Activated T-helper 2 cell treated with anti-CD3 and anti-CD28 coated beads, Interferon-gamma antibody, Interleukin-2, Interleukin-4, amounts not matched to agents 10 μg/mL and 5 μg/mL and 100 μg/mL, durations not matched to agents 14 hours and 24 hours and 36 hours (primary cell): ENCODE results near the gene ZNF732. TPM values are rescaled to one million over a fixed set of nuclear protein-coding genes. Genes with fewer than 3 reads are reported as not detected.

ENCODE experiments used
- DNase-seq: peaks from one replicate; pipeline ENCODE4 v3.0.0; 2021; ENCODE audit warnings: low spot score
- H3K27ac Mint-ChIP-seq: one replicate; pipeline ENCODE4 v1.8.0; 2021; ENCODE audit warnings: mixed read lengths
- H3K27me3 Mint-ChIP-seq: one replicate; pipeline ENCODE4 v1.8.0; 2021; ENCODE audit warnings: low read depth, mixed read lengths
- H3K36me3 Mint-ChIP-seq: one replicate; pipeline ENCODE4 v1.8.0; 2021; ENCODE audit warnings: low read depth, mixed read lengths
- H3K4me1 Mint-ChIP-seq: one replicate; pipeline ENCODE4 v1.8.0; 2021; ENCODE audit warnings: low read depth, mixed read lengths
- H3K4me3 Mint-ChIP-seq: one replicate; pipeline ENCODE4 v1.8.0; 2021; ENCODE audit warnings: low read depth, mild to moderate bottlenecking, moderate library complexity, mixed read lengths
- H3K9me3 Mint-ChIP-seq: one replicate; pipeline ENCODE4 v1.8.0; 2021; ENCODE audit warnings: mixed read lengths
- intact Hi-C: fragments of 100-400 bp; cut with micrococcal nuclease; formaldehyde crosslinking; loops from one replicate; pipeline ENCODE4 v1.15.1; 2023
- total RNA-seq: library from RNA; stranded (reverse); gene quantifications from 2 replicates; pipeline ENCODE4 v1.2.3, GENCODE V29; 2022

Gene ZNF732
- not detected in 2 replicates for total RNA-seq

DNA sequence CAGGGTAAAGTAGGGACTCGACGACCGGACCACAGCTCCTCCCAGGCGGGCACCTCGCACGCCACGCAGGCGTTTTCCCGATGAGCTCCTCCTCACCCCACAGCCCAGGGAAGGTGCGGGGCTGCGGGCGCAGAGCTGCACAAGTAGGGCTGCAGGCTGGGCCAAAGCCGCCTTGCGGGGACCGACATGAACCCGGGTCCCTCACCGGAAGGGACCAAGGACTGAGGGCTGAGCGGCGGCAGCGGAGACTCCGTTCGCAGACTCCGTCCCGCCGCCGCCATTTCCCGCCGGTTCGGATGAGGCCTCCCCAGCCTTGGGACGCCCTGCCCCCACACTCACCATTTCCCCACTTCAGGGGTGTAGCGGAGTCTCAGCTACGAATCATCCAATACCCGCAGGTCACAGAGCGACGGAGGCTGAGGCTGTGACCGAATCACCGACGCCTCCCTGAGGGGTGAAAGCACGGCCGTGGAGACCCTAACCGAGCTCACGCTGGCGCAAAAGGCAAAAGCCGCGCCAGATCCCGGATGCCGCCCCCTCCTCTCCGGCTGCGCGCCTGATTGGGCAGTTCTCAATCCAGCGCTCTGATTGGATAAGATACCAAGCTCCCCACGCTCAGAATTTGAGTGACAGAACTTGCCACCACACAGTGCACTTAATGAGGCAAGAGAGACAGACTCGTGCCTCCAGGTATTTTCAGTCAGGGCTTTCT lies at the start of gene ZNF732:
Gene ZNF732, minus strand, starts transcription at position 506 of the 712 bp plus-strand sequence. Its CDS starts 164 bp downstream, at position 342.
- Mint-ChIP-seq H3K4me3 (no peak within 1 kb of the TSS), H3K27ac (no peak within 1 kb of the TSS), H3K9me3 (peaks cover 50% of the 10 kb centered on the region), H3K36me3 (no peaks in the 10 kb centered on the region), H3K4me1 (no peaks in the 10 kb centered on the region), H3K27me3 (no peaks in the 10 kb centered on the region)
- DNase-seq: no peak
- intact Hi-C loops: no loop called here

DNA sequence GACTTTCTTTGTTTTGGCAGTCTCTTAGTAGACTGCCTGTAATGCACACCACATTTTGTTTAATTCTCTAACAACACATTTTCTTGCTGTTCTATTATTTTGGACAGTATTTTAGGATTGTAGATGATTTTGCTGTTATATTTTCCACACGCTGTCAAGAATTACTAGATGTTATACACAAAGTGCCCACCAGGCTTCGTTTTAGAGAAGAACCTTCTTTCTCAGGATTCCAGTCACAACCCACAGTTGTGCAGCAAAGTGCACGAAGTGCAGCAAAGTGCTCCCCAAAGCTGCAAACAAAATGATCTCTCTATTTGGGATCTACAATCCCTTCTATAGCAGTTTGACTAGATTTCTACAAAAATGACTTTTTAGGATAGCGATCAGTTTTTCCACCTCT lies 34.7 kb upstream of the ZNF732 start:
- Mint-ChIP-seq H3K9me3 (peaks cover 57% of the 10 kb centered on the region), H3K36me3 (peaks cover 77% of the 10 kb centered on the region), H3K27me3 (no peaks in the 10 kb centered on the region), H3K4me1 (peaks cover 14% of the 10 kb centered on the region), H3K4me3 (peak overlapping the region; percentile 99), H3K27ac (peak overlapping the region; percentile 12)
- DNase-seq: no peak
- intact Hi-C loops: no loop called here

DNA sequence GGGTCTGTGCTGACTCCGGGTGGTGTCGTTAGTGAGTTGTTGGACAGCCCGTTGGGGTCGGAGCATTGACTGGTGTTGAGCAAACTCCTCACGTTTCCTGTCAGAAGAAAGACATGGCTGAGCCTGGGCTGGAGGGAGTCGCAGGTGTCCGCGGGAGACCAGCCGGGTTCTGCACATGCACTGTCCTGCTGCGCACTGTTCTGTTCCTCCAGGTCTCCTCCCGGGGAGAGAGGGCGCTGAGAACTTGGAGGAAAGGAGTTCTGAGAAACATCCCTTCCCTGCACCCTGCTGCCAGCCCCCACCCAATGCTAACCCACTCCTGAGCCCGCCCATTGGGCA lies 33.5 kb upstream of the ZNF732 start:
- Mint-ChIP-seq H3K36me3 (peaks cover 65% of the 10 kb centered on the region), H3K4me3 (peak overlapping the region; percentile 99), H3K27me3 (no peaks in the 10 kb centered on the region), H3K4me1 (peaks cover 14% of the 10 kb centered on the region), H3K9me3 (peaks cover 51% of the 10 kb centered on the region), H3K27ac (peak overlapping the region; percentile 99)
- DNase-seq: no peak
- intact Hi-C loops: loop anchor here (5.0 kb wide), 3 partner anchors 34 to 344 kb away; no protein-coding TSS in a partner anchor

DNA sequence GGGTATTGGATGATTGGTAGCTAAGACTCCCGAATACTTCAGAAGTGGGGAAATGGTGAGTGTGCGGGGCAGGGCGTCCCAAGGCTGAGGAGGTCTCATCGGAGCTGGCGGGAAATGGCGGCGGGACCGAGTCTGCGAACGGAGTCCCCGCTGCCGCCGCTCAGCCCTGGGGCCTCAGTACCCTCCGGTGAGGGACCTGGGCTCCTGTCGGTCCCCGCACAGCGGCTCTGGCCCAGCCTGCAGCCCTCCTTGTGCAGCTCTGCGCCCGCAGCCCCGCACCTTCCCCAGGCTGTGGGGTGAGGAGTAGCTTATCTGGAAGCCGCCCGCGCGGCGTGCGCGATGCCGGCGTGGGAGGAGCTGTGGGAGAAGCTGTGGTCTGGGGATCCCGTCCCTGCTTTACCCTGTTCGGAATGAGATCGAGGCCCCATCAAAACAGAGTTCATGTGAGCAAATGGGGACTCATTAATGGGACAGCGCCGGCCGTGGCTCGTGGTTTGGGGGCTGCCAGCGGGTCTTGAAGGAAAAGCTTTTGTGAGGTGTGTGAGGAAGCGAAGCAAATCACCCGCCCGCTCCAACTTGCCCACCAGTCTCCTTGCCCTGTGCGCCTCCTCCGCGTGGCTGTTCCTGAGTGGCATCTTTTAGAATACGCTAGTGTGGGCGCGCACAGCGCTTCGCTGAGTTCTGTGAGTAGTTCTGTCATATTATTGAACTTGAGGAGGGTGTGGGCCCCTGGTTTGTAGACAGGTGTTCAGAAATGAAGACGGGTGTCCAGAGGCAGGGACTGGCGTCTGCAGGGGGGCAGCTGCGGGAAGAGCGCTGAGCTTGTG lies 32.9 kb upstream of the ZNF732 start:
- Mint-ChIP-seq H3K27ac (peak overlapping the region; percentile 99), H3K4me3 (peak overlapping the region; percentile 99), H3K27me3 (no peaks in the 10 kb centered on the region), H3K4me1 (peaks cover 14% of the 10 kb centered on the region), H3K9me3 (peaks cover 49% of the 10 kb centered on the region), H3K36me3 (peaks cover 59% of the 10 kb centered on the region)
- DNase-seq: no peak
- intact Hi-C loops: loop anchor here (1.0 to 5.0 kb wide), 6 partner anchors 34 to 344 kb away; partner anchors contain the start of genes PIGG, ZNF718 and ZNF721

DNA sequence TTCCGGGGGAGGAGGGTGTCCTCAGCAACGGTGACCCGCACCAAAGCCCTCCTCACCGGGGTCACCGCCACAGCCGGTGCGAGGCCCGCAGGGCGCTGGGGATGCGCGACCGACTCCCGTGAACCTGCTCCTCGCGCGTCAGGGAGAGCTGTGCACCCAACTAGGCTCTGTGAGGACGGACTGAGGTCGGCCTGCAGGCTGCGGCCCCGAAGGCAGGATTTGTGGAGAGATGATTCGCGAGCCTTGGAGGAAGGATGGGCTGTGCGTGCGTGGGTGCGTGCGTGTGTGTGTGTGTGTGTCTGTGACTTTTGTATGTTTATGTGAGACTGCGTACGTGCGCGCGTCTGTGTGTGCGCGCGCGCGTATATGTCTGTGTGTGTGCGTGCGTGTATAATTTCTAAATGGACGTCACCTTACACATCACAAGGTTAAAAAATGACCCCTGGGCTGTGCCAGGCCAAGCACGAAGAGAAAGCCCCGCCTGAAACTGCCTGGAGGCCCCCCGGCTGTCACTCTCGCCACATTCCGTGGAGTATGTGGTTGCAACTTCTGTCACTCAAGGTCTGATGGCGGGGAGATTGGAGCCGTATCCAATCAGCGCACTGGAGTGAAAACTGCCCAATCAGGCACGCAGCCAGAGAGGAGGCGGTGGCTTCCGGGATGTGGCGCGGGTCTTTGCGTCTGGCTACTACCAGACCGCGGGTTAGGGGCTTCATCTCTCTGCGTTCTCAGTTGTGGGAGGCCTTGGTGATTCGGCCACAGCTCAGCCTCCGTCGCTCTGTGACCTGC lies 32.1 kb upstream of the ZNF732 start, which contains the start of gene ZNF141:
Gene ZNF141, plus strand, starts transcription at position 672 of the 789 bp plus-strand sequence. CDS start 170 bp downstream, outside the sequence.
- peak within 1 kb of the TSS; percentile 99 for H3K4me3 Mint-ChIP-seq
- H3K4me1 Mint-ChIP-seq: peaks cover 14% of the 10 kb centered on the region
- peak within 1 kb of the TSS; percentile 99 for H3K27ac Mint-ChIP-seq
- peak; percentile 90 for DNase-seq
- H3K27me3 Mint-ChIP-seq: no peaks in the 10 kb centered on the region
- peaks cover 51% of the 10 kb centered on the region for H3K36me3 Mint-ChIP-seq
- peaks cover 41% of the 10 kb centered on the region for H3K9me3 Mint-ChIP-seq
- intact Hi-C loops: loop anchor here (1.0 to 5.0 kb wide), 6 partner anchors 35 to 345 kb away; partner anchors contain the start of genes PIGG, ZNF718 and ZNF721

DNA sequence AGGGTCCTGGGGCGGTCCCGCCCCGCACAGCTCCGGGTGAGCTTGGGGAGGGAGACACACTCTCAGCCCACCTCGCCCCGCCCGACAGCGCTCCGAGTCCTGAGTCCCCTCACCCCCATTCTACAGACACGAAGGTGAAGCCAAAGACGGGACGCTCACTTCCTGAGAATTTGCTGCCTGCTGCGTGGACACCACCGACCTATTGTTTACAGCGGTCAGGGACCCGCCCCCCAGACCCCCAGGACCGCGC lies 31.5 kb upstream of the ZNF732 start:
- H3K27ac Mint-ChIP-seq: peak overlapping the region; percentile 99
- intact Hi-C loops: loop anchor here (1.0 to 5.0 kb wide), 6 partner anchors 35 to 345 kb away; partner anchors contain the start of genes PIGG, ZNF718 and ZNF721
- H3K4me1 Mint-ChIP-seq: peaks cover 14% of the 10 kb centered on the region
- no peaks in the 10 kb centered on the region for H3K27me3 Mint-ChIP-seq
- peaks cover 46% of the 10 kb centered on the region for H3K36me3 Mint-ChIP-seq
- no peak for DNase-seq
- peak overlapping the region; percentile 99 for H3K4me3 Mint-ChIP-seq
- H3K9me3 Mint-ChIP-seq: peaks cover 35% of the 10 kb centered on the region

DNA sequence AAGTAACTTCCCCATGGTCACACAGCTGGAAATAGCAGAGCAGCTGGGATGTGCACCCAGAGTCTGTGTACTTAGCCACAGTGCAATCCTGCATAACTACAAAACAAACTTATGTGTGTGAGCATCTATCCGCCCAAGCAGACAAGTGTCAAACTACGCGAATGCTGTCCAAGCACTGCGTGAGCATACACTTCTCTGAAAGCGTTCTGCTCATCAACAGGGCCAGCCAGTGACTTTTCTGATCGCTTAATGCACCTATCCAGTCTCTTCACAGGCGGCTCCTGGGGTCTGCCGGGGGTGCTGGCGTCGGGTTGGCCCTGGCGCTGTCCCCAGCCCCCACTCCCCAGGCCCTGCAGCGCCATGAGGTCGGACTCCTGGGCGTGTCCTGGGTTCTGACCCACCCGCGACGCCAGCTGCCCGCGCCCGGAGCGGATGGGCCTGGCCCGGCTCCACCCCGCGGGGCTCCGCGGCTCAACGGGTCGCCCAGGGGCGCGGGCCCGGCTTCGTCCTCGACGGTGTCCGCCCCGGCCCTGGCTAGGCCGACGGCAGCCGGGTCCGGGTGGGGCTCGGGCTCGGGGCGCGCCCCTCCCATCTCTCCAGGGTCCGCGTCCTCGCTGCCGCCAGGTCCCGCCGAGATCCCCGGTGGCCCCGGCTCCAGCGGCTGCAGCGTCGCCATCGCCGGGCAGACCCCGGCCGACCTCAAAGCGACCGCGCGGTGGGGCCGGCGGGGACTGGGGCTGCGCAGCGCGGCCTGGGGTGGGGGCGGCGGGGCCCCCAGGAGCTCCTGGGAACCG lies 31.0 kb upstream of the ZNF732 start:
- H3K27me3 Mint-ChIP-seq: no peaks in the 10 kb centered on the region
- DNase-seq: no peak
- peaks cover 30% of the 10 kb centered on the region for H3K9me3 Mint-ChIP-seq
- H3K4me3 Mint-ChIP-seq: peak overlapping the region; percentile 67
- H3K4me1 Mint-ChIP-seq: peaks cover 14% of the 10 kb centered on the region
- H3K27ac Mint-ChIP-seq: peak overlapping the region; percentile 18
- H3K36me3 Mint-ChIP-seq: peaks cover 40% of the 10 kb centered on the region
- intact Hi-C loops: loop anchor here (2.0 to 5.0 kb wide), 4 partner anchors 36 to 346 kb away; partner anchors contain the start of gene ZNF718

DNA sequence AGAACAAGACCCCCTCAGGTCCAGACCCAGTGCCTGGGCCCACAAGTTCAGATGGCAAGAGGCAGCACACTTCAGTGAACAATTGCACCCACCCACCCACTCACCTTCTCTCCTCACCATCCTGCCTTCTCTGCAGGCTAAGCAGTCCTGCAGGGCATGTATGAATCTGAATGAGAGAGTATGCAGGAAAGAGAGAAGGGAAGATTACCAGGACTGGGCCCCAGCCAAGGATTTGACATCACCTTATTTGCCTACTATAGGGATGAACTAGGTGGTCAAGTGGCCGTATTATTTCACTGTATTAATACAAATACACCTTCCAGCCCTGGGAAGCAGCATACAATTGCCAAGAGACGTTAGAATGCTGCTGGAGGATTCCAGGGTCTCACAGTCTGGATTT lies 30.2 kb upstream of the ZNF732 start:
- H3K27ac Mint-ChIP-seq: no peak overlapping the region
- peaks cover 25% of the 10 kb centered on the region for H3K9me3 Mint-ChIP-seq
- peak overlapping the region; percentile 67 for H3K4me3 Mint-ChIP-seq
- peaks cover 32% of the 10 kb centered on the region for H3K36me3 Mint-ChIP-seq
- peaks cover 14% of the 10 kb centered on the region for H3K4me1 Mint-ChIP-seq
- DNase-seq: no peak
- no peaks in the 10 kb centered on the region for H3K27me3 Mint-ChIP-seq
- intact Hi-C loops: loop anchor here (5.0 kb wide), 3 partner anchors 37 to 347 kb away; no protein-coding TSS in a partner anchor

DNA sequence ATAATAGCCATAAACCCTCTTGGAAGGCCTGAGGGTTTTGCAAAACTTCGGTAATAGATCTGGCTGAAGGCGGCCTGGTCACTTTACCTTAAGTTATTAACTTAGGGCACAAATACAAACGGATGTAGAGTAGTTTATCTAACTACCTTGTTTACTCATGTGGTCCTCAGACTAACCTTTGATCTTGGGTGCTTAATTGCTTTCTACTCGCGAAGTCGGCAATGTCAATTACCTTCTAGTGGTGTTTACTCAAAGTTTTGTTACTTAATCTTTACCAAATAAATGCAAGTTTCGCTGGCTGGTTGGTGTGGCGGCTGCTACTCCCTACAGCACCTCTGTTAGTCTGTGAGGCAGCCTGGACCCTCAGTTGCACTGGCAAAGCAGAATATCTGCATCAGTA lies 23.5 kb upstream of the ZNF732 start:
- intact Hi-C loops: no loop called here
- Mint-ChIP-seq H3K4me1 (no peaks in the 10 kb centered on the region), H3K27ac (no peak overlapping the region), H3K27me3 (no peaks in the 10 kb centered on the region), H3K4me3 (no peak overlapping the region), H3K36me3 (no peaks in the 10 kb centered on the region), H3K9me3 (peaks cover 33% of the 10 kb centered on the region)
- DNase-seq: no peak

DNA sequence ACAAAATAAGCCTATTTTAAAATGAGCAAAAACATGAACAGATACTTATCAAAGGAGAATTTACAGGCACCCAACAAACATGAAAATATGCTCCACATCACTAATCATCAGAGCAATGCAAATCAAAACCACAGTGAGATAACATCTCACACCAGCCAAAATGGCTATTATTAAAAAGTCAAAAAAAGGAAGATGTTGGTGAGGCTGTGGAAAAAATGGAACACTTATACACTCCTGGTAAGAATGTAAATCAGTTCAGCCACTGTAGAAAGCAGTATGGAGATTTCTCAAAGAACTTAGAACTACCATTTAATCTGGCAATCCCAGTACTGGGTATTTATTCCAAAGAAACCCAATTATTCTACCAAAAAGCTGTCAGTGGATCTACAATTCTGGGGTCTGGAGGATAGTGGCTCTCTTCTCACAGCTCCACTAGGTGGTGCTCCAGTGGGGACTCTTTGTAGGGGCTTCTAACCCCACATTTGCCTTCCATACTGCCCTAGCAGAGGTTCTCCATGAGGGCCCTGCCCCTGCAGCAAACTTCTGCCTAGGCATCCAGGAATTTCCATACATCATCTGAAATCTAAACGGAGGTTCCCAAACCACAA lies 9.1 kb upstream of the ZNF732 start:
- no peaks in the 10 kb centered on the region for H3K27me3 Mint-ChIP-seq
- no peak for DNase-seq
- no peak overlapping the region for H3K4me3 Mint-ChIP-seq
- intact Hi-C loops: no loop called here
- H3K27ac Mint-ChIP-seq: no peak overlapping the region
- no peaks in the 10 kb centered on the region for H3K4me1 Mint-ChIP-seq
- H3K36me3 Mint-ChIP-seq: no peaks in the 10 kb centered on the region
- peaks cover 57% of the 10 kb centered on the region for H3K9me3 Mint-ChIP-seq

DNA sequence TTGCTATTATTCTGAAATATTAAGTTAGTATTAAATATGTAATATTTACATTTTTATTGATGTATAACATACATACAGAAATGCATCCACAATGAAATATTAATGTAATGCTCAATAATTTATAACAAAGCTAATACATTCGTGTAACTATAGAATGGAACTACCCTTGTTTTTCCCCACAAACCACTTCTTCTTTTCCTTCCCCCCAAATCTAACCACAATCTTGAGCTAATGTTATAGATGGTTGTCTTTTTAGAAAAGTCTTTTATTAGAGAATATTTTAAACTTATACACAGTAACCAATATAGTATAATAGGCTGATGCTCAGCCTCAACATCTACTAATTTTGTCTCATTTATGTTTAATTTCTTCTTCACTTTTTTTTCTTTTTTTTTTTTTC lies 4.5 kb upstream of the ZNF732 start:
- H3K9me3 Mint-ChIP-seq: peaks cover 44% of the 10 kb centered on the region
- no peaks in the 10 kb centered on the region for H3K4me1 Mint-ChIP-seq

More for the DNA sequence above, 4.5 kb upstream of the ZNF732 start:
- no peak overlapping the region for H3K27ac Mint-ChIP-seq
- no peak for DNase-seq
- H3K36me3 Mint-ChIP-seq: no peaks in the 10 kb centered on the region
- H3K4me3 Mint-ChIP-seq: no peak overlapping the region
- intact Hi-C loops: no loop called here
- no peaks in the 10 kb centered on the region for H3K27me3 Mint-ChIP-seq
